ENCODE results near the gene SERGEF. TPM values are rescaled to one million over a fixed set of nuclear protein-coding genes. Genes with fewer than 3 reads are reported as not detected.

The SERGEF gene
- total and polyA plus RNA-seq, 8 donors, result 9.3 to 158 (median 73.5) TPM; not detected in 1

- Histone ChIP-seq H3K4me1 (no peaks in the 10 kb centered on the region), H3K36me3 (no peaks in the 10 kb centered on the region), H3K27ac (no peak overlapping the region), H3K4me3 (no peak overlapping the region), H3K27me3 (peaks cover 4 to 65% (median 4%) of the 10 kb centered on the region in 3 donors), H3K9me3 (no peaks in the 10 kb centered on the region)
- TF ChIP-seq POLR2AphosphoS5 (IDR thresholded peaks at IDR 0.05) (no peak), EP300 (IDR thresholded peaks at IDR 0.05) (no peak), POLR2A (IDR thresholded peaks at IDR 0.05) (no peak), CTCF (IDR thresholded peaks at IDR 0.05) (no peak)
- intact Hi-C loops (cut with DNase I; ENCODE audit: low total_unique reads), result no loop called here
- DNase-seq, result no peak
- WGBS, 5 donors, result 77 to 90% (median 79%) methylated on average over 11 to 20 of the region's 20 CpGs
Observed at GRCh38 chr11:17745023-17745772, 267.6 kb downstream of the SERGEF start.

DNA sequence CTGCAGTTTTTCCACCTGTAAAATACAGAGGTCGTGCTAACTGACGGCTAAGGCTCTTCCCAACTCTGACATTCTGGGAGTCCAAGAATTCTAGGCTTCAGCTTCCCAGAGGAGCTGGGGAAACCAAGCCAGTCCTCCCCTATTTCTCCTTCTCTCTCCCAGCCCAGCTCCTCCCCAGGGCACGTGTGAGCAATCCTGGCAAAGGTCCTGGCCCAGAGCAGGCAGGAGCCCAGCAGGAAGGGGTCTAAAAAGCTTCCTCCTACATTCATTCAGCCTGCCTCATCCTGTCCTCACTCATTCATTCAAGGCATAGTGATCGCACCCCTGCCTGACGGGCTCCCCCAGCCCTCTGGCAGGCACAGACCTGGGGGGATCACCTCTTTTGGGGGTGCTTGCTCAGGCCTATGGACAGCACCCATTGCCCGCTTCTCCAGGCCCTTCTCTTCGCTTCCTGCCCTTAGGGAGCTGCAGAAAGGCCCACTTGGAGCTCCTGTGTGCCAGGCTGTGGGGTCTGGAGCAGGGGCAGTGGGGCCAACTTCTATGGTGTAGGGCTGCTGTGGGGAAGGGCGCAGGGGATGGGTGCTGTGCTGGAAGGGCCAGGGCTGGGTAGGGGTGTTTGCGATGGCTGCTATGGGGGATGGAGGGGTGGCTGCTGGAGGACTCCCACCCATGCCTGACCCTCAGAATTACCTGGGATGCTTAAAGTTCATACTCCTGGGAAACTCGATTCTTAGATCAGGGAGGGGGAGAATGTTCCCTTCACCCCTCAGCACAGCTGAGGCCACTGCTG is 268.5 kb downstream of the SERGEF start:
- no peak for DNase-seq
- intact Hi-C loops (cut with DNase I; ENCODE audit: low total_unique reads), result no loop called here
- Histone ChIP-seq H3K4me3 (no peak overlapping the region), H3K4me1 (no peaks in the 10 kb centered on the region), H3K36me3 (no peaks in the 10 kb centered on the region), H3K9me3 (no peaks in the 10 kb centered on the region), H3K27ac (no peak overlapping the region), H3K27me3 (peaks cover 4 to 68% (median 4%) of the 10 kb centered on the region in 3 donors)
- TF ChIP-seq EP300 (IDR thresholded peaks at IDR 0.05), result no peak
- TF ChIP-seq CTCF (IDR thresholded peaks at IDR 0.05), result no peak
- no peak for TF ChIP-seq POLR2A (IDR thresholded peaks at IDR 0.05)
- TF ChIP-seq POLR2AphosphoS5 (IDR thresholded peaks at IDR 0.05), result no peak
- WGBS, 5 donors, result 71 to 76% (median 73%) methylated on average over 8 to 10 of the region's 10 CpGs

- DNase-seq, result no peak
- H3K4me3 ChIP-seq, result no peak overlapping the region
- WGBS, 5 donors, result 68 to 83% (median 74%) methylated on average over 4 to 5 of the region's 5 CpGs
- H3K4me1 ChIP-seq, result no peaks in the 10 kb centered on the region
- intact Hi-C loops (cut with DNase I; ENCODE audit: low total_unique reads), result no loop called here
- H3K36me3 ChIP-seq, result no peaks in the 10 kb centered on the region
- no peak overlapping the region for H3K27ac ChIP-seq
- TF ChIP-seq POLR2AphosphoS5 (IDR thresholded peaks at IDR 0.05) (no peak), CTCF (IDR thresholded peaks at IDR 0.05) (no peak)
- H3K9me3 ChIP-seq, result no peaks in the 10 kb centered on the region
- H3K27me3 ChIP-seq, result peaks cover 5 to 72% (median 9%) of the 10 kb centered on the region in 3 donors
Observed at GRCh38 chr11:17743808-17744119, 269.1 kb downstream of the SERGEF start.

GRCh38 chr11:17743026-17743807 is 269.6 kb downstream of the SERGEF start:
- intact Hi-C loops (cut with DNase I; ENCODE audit: low total_unique reads), result no loop called here
- Histone ChIP-seq H3K4me3 (no peak overlapping the region), H3K9me3 (no peaks in the 10 kb centered on the region), H3K36me3 (no peaks in the 10 kb centered on the region), H3K27me3 (peaks cover 11 to 72% (median 15%) of the 10 kb centered on the region in 3 donors), H3K27ac (no peak overlapping the region), H3K4me1 (no peaks in the 10 kb centered on the region)
- no peak for DNase-seq
- 82 to 94% (median 91%) methylated on average over 12 to 13 of the region's 13 CpGs for WGBS, 5 donors
- TF ChIP-seq POLR2A (IDR thresholded peaks at IDR 0.05) (no peak), POLR2AphosphoS5 (IDR thresholded peaks at IDR 0.05) (no peak), EP300 (IDR thresholded peaks at IDR 0.05) (no peak), CTCF (IDR thresholded peaks at IDR 0.05) (no peak)
